ENCODE results near the gene ZNF33A. TPM values are rescaled to one million over a fixed set of nuclear protein-coding genes. Genes with fewer than 3 reads are reported as not detected.
A peak's percentile ranks its signal among the peaks of the same experiment; 100 is the strongest.

The ZNF33A gene
- total and polyA plus RNA-seq, 8 donors: 7.6 to 72.9 (median 21.0) TPM

DNA sequence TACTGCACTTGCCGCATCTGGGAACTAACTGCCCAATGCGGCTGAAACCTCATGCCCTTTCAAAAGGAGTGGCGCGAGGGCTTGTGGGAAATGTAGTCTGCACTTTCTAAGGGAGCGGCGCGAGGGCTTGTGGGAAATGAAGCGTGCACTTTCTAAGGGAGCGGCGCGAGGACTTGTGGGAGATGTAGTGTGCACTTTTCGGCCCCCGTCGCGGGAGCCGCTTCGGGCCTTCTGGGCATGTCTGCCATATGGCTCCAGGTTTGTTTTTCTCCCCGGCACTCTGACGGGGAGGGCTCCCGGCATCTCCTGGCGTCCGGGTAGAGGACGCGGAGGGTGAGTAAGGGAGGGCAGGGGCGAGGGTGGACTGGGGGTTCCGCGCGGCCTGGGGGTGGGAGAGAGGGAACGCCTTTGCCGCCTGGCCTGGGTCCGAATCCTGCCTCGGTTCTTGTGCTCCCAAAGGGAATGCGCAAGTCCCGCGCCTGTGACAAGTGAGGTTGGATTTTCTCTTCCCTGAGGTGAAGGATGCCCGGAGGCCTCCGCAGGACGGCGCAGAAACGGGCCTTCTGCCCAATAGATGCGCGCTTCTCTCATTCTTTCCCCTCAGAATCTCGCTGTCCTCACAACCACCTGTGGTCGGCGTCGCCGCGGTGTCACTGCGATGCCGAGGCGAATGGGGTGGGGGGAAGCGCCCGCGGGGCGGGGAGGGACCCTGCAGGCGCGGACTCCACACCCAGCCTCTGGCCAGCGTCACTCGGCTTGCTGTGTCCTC lies 83.9 kb downstream of the ZNF33A start, which contains the start of gene ZNF37A:
Gene ZNF37A (plus strand): TSS at position 180 of the 769 bp plus-strand sequence. CDS start 2,281 bp downstream, outside the sequence.
- TF ChIP-seq POLR2A (IDR thresholded peaks at IDR 0.05) (peak in 1 of 4 donors; percentile 32), POLR2AphosphoS5 (IDR thresholded peaks at IDR 0.05) (peak; percentile 72 to 91 (median 88)), EP300 (IDR thresholded peaks at IDR 0.05) (no peak)
- TF ChIP-seq, protein P1, sequence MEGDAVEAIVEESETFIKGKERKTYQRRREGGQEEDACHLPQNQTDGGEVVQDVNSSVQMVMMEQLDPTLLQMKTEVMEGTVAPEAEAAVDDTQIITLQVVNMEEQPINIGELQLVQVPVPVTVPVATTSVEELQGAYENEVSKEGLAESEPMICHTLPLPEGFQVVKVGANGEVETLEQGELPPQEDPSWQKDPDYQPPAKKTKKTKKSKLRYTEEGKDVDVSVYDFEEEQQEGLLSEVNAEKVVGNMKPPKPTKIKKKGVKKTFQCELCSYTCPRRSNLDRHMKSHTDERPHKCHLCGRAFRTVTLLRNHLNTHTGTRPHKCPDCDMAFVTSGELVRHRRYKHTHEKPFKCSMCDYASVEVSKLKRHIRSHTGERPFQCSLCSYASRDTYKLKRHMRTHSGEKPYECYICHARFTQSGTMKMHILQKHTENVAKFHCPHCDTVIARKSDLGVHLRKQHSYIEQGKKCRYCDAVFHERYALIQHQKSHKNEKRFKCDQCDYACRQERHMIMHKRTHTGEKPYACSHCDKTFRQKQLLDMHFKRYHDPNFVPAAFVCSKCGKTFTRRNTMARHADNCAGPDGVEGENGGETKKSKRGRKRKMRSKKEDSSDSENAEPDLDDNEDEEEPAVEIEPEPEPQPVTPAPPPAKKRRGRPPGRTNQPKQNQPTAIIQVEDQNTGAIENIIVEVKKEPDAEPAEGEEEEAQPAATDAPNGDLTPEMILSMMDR (IDR thresholded peaks at IDR 0.05): peak in 1 of 7 experiments; percentile 23
- Histone ChIP-seq H3K4me1 (peaks cover 6 to 21% (median 19%) of the 10 kb centered on the region in 4 donors), H3K27me3 (no peaks in the 10 kb centered on the region), H3K9me3 (peaks cover 0 to 7% (median 0%) of the 10 kb centered on the region in 4 donors), H3K4me3 (peak within 1 kb of the TSS; percentile 79 to 90 (median 82)), H3K27ac (peak within 1 kb of the TSS; percentile 89 to 94 (median 90)), H3K36me3 (peaks cover 25 to 38% (median 37%) of the 10 kb centered on the region in 4 donors)
- intact Hi-C loops (cut with DNase I; ENCODE audit: low total_unique reads): loop anchor here (10.0 kb wide), 2 partner anchors 90 to 240 kb away; partner anchors contain the start of gene ZNF248
- peak; percentile 95 to 99 for DNase-seq
- WGBS, 5 donors: 0 to 1% (median 1%) methylated on average over 36 to 59 of the region's 59 CpGs

DNA sequence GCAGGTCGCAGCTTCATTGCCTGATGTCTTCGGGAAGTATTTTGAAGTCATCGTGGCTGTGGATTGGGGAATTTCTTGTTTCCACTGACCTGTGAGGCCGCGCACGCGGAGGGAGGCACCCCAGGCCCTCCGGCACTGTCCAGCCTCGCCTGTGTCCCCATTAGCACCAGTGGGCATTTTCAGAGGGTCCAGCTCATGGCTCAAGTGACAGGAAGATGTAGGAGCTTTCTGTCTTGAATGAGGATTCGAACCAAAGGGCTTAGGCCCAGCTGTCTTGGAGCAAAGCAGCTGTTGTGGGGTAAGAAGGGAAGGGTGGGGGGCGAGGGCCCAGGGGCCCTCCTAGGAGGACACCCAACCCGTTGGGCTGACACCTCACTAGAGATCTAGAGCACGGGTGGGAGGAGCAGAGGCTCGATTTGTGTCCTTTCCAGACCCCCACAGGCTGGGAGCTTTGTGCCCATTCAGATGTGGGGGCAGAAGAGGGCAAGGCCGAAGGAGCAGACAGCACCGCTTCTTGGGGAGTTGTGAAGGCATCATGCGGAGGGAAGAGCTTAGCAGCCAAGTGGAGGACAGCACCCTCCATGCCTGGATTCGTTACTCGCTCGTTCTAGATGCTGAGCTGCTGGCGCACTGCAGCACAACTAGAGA lies 84.6 kb downstream of the ZNF33A start:
- intact Hi-C loops (cut with DNase I; ENCODE audit: low total_unique reads): loop anchor here (10.0 kb wide), 2 partner anchors 90 to 240 kb away; partner anchors contain the start of gene ZNF248
- WGBS, 5 donors: 47 to 69% (median 53%) methylated on average over 14 to 21 of the region's 21 CpGs
- H3K4me3 ChIP-seq: peak overlapping the region; percentile 79 to 90 (median 82)
- no peaks in the 10 kb centered on the region for H3K27me3 ChIP-seq
- peaks cover 0 to 14% (median 5%) of the 10 kb centered on the region in 4 donors for H3K9me3 ChIP-seq
- no peak for TF ChIP-seq POLR2A (IDR thresholded peaks at IDR 0.05)
- no peak for TF ChIP-seq EP300 (IDR thresholded peaks at IDR 0.05)
- TF ChIP-seq, protein P1 (IDR thresholded peaks at IDR 0.05): no peak
- TF ChIP-seq POLR2AphosphoS5 (IDR thresholded peaks at IDR 0.05): no peak
- peak overlapping the region; percentile 89 to 94 (median 90) for H3K27ac ChIP-seq
- DNase-seq: no peak
- H3K36me3 ChIP-seq: peaks cover 25 to 45% (median 45%) of the 10 kb centered on the region in 4 donors
- H3K4me1 ChIP-seq: peaks cover 6 to 21% (median 19%) of the 10 kb centered on the region in 4 donors

DNA sequence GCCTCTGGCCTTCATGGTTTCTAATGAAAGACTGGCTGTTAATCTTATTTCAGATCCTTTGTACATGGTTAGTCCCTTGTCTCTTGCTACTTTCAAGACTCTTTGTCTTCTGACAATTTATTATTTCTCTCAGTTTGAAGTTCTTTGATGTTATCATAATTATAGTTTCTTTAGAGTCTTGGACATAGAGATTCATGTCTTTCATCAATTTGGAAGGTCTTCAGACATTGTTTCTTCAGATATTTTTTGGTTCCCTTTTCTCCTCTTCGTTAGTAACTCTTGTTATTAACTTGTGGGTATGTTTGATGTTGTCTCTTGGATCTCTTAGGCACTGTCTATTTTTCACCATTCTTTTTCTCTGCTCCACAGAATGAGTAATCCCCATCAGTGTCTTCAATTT lies 92.4 kb downstream of the ZNF33A start:
- intact Hi-C loops (cut with DNase I; ENCODE audit: low total_unique reads): no loop called here
- H3K4me3 ChIP-seq: no peak overlapping the region
- no peaks in the 10 kb centered on the region for H3K27me3 ChIP-seq
- WGBS, 5 donors: 92 to 100% (median 93%) methylated on average over 1 of the region's 1 CpG
- no peak overlapping the region for H3K27ac ChIP-seq
- peaks cover 14 to 88% (median 75%) of the 10 kb centered on the region in 4 donors for H3K9me3 ChIP-seq
- no peaks in the 10 kb centered on the region for H3K4me1 ChIP-seq
- TF ChIP-seq POLR2AphosphoS5 (IDR thresholded peaks at IDR 0.05) (no peak), POLR2A (IDR thresholded peaks at IDR 0.05) (no peak), EP300 (IDR thresholded peaks at IDR 0.05) (no peak)
- TF ChIP-seq, protein P1 (IDR thresholded peaks at IDR 0.05): no peak
- peaks cover 27 to 94% (median 90%) of the 10 kb centered on the region in 4 donors for H3K36me3 ChIP-seq
- no peak for DNase-seq

DNA sequence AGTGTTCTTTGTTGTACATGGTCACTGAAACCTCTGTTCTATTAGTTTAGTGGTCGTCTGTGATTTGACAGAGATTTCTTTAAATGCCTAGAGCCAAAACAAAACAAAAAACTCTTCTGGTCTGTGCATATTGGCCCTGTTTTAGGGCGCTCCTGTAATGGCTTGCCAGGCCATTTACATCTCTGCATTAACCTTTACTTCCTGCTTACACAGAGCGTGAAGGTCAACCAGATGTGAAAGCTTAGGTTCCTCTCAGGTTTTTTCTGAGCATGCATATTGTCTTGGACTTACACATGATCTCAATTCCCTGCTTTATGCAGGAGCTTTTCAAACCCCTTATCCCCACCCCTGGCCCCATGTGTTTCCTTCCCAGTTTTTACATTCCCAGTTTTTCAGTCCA lies 93.3 kb downstream of the ZNF33A start:
- TF ChIP-seq POLR2AphosphoS5 (IDR thresholded peaks at IDR 0.05) (no peak), EP300 (IDR thresholded peaks at IDR 0.05) (no peak), POLR2A (IDR thresholded peaks at IDR 0.05) (no peak)
- TF ChIP-seq, protein P1 (IDR thresholded peaks at IDR 0.05): no peak
- intact Hi-C loops (cut with DNase I; ENCODE audit: low total_unique reads): no loop called here
- Histone ChIP-seq H3K4me1 (no peaks in the 10 kb centered on the region), H3K27me3 (no peaks in the 10 kb centered on the region), H3K27ac (no peak overlapping the region), H3K9me3 (peaks cover 16 to 95% (median 80%) of the 10 kb centered on the region in 4 donors), H3K36me3 (peaks cover 23 to 85% (median 81%) of the 10 kb centered on the region in 4 donors), H3K4me3 (no peak overlapping the region)
- no peak for DNase-seq
- 93 to 96% (median 95%) methylated on average over 3 of the region's 3 CpGs for WGBS, 5 donors

Measured in stomach (tissue), 9 donors.